Nasal cavity respiratory epithelium epithelial cell of viscerocranial mucosa (primary cell): ENCODE data around the gene TMIGD2. TPM values are rescaled to one million over a fixed set of nuclear protein-coding genes. Genes with fewer than 3 reads are reported as not detected.

ENCODE experiments used
- total RNA-seq: library from RNA; depleted of rRNA; stranded (reverse); fragments of >200 nt; gene quantifications from 2 replicates; pipeline ENCODE4 v1.2.3, GENCODE V29; 2014

TMIGD2 gene, protein sequence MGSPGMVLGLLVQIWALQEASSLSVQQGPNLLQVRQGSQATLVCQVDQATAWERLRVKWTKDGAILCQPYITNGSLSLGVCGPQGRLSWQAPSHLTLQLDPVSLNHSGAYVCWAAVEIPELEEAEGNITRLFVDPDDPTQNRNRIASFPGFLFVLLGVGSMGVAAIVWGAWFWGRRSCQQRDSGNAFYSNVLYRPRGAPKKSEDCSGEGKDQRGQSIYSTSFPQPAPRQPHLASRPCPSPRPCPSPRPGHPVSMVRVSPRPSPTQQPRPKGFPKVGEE
- not detected in 2 replicates for total RNA-seq

DNA sequence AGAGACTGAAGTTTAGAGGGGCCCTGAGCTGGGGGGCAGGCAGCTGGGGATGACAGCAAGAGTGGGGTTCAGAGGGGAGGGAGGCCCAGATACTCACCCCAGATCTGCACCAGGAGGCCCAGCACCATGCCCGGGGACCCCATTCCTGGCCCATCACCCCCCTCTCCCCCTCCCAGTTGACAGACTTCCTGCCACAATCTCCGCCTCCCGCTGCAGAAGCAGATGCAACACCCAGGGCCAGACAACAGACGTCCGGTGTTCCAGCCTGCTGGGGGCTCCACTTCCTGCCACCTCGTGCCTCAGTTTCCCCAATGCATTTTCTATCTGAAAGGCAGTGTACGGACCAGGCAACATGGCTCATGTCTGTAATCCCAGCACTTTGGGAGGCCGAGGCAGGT is at the start of gene TMIGD2:
TMIGD2 (minus strand) TSS at position 147 of the 398 bp plus-strand sequence; CDS start at position 143, 4 bp downstream.

DNA sequence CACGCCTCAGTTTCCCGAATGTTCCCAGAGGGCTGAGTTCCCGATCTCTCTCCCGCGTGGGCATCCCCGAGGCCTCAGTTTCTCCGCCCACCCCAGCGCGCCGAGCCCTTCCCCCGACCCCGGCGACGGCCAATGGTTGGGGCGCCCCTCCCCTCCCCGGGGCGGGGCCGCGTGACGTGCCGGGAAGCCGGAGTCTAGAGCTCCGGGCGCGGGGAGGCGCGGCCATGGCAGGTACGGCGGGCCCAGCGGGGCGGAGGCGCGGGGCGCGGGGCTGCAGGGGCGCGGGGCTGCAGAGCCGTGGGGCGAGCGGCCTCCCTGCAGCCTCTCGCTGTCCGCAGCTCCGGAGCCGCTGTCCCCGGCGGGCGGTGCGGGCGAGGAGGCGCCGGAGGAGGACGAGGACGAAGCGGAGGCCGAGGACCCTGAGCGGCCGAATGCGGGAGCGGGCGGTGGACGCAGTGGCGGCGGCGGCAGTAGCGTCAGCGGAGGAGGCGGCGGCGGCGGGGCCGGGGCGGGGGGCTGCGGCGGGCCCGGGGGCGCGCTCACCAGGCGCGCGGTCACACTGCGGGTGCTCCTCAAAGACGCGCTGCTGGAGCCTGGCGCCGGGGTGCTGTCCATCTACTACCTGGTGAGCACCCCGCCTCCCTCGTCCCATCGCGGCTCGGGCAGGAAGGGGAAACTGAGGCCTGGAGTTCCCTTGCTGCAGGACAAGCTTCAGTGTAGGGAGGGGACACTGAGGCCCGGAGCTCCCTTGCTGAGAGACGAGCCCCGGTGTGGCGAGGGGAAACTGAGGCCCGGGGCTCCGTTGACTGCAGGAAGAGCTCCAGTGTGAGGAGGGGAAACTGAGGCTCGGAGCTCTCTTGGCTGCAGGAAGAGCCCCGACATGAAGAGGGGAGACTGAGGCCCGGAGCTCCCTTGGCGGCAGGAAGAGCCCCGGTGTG is 41.5 kb upstream of the TMIGD2 start, which contains the start of gene MPND:
MPND (plus strand) TSS at position 193 of the 938 bp plus-strand sequence; CDS start at position 225, 32 bp downstream.

DNA sequence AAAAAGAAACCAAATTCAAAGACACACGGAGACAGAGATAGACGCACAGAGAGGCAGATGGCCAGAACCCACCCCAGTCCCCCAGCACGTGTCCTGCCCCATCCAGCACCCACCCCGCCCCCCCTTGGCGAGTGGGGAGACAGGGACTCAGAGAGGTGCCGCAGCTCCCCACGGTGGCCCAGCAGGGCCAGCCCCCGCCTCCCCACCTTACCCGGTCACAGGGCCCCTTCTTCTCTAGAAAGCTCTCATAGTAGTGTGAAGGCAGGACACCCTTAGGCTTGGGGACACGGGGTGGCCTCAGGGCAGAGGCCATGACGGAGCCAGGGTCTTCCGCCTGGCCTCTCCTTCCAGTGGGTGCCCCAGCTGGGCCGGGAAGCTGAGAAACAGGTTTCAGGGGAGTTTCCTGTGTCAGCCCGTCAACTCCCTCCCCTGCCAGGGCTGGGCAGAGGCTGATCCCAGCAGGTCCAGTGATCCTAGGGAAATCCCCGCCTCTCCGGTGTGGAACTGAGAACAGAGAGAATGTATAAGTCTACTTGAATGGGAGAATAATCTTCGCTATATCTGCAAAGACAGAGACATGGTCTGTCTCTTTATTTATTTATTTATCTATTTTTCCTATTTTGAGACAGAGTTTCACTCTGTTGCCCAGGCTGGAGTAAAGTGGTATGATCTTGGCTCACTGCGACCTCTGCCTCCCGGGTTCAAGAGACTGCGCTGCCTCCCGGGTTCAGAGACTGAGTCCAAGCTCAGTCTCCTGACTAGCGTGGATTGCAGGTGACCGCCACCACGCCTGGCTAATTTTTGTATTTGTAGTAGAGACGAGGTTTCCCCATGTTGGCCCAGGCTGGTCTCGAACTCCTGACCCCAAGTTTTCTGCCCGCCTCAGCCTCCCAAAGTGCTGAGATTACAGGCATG is 36.5 kb upstream of the TMIGD2 start, which contains the start of gene STAP2:
STAP2 (minus strand) TSS at position 387 of the 915 bp plus-strand sequence; CDS start at position 313, 74 bp downstream.

DNA sequence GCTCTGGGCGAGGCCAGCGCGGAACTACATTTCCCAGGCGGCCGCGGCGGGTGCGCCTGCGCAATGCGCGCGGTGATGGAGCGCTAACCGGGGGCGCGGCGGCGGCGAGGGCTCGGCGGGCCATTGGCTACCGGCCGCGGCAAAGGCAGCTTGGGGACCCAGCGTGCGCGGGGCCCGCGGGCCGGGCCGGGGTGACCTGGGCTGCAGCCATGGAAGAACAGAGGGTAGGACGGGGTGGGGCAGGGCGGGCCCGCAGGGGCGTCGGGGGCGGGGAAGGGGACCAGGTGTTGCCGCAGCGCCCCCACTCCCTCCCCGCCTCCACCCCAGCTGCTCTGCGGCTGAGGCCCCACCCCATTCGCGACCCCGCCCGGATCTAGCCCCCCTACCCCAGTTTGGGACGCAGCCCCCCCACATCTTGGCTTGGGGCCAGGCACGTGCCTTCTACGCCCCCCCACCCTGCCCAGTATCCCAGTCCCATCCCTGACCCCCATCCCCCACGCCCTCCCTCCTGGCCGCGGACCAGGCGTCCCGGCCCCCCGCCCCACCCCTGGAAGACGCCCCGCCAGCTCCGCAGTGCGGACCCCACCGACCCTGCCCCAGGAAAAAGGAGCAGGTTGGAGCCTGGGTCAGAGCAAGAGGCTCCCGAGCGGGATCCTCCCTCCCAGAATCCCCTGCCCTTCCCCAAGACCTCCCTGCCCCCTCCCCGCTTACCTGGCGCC is 2.5 kb upstream of the TMIGD2 start, which contains the start of gene FSD1:
FSD1 (plus strand) TSS at position 61 of the 719 bp plus-strand sequence; CDS start at position 210, 149 bp downstream.

DNA sequence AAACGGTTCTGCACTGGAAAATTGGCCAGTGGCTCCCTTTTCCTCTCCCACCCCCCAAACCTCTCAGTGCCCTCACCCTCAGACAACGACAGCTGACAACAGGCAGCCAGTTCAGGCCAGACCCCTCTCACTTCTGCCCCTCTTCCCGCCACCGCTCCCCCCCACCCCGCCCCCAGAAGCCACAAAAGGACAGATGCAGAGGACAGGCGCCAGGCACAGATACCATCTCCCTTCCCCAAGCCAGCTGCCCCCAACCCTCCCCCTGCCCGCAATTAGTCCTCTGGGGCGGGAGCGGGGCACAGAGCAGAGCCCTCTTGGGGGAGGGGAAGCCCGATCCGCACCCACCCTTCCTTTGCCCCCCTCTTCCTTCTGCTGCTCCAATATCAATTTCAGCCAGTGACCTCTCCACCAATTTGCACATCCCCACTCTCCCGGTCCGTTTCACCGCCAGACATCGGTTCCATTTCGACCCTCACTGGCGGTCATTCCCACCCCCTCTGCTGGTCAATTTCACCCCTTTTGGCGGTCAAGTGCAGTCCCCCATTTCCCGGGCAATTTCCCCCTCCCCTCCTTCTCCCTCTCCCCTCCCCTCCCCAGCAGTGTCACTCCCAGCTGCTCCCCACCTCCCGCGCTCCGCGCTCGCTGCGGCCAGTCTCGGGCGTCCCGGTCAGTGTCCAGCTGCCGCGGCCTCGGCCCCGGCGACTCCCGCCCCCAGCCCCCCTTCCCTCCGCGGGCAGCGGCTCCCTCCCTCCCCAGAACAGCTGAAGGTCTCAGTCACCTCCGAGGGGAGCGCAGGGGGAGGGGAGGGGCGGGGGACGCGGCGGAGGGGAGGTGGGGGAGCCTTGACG is 23.5 kb downstream of the TMIGD2 start, which contains the start of gene SHD:
SHD (plus strand) TSS at position 848 of the 848 bp plus-strand sequence. CDS start 798 bp downstream, outside the sequence.

DNA sequence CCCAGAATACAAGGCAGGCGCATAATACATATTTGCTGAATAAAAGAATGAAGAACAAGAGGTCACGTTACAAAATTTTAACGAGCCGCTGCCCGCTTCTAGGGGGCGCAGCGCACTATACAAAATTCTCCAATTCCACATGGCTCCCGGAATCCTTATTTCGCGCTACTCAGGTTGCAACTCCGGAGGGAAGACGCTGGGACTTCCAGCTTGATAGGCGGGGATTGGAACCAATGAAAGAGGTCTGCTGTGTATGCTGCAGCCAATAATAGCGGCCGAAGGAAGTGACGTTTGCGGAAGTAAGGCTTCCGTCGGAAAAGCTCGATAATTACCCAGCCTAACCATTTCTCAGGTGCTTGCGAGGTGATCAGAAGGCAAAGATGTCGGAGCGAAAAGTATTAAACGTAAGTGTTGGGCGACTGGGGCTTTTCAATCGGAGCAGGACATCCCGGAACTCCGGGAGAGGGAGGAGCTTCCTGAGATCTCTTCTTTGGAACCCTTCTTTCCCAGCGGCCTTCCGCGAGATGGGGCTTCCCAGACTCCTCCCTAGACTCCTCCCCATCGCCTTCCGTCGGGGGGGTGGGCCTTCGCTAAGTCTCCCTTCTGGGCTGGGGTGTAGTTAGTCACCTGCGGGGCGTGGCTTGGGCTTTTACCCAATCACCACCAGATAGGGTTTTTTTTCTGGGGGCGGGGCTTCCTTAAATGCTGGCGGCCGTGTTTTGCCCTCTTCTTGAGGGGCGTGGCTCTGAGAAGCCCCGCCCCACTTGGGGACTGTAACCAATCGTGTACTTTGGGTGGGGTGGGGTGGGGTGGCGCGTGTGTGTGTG is 55.2 kb downstream of the TMIGD2 start, which contains the start of gene YJU2:
YJU2 (plus strand) TSS at position 314 of the 827 bp plus-strand sequence; CDS start at position 381, 67 bp downstream.

Other genes starting within 250 kb of the TMIGD2 start
- 22.2 and 67.0 TPM in 2 replicates for gene ZBTB7A, start 235.5 kb downstream of the TMIGD2 start, total RNA-seq
- 141 and 146 TPM in 2 replicates for gene MAP2K2, start 178.3 kb downstream of the TMIGD2 start, total RNA-seq
- not detected in 2 replicates for gene CREB3L3, start 148.8 kb downstream of the TMIGD2 start, total RNA-seq
- 9.9 and 21.1 TPM in 2 replicates for gene SIRT6, start 119.8 kb downstream of the TMIGD2 start, total RNA-seq
- gene ANKRD24, start 119.7 kb downstream of the TMIGD2 start, total RNA-seq, result 0.34 and 2.5 TPM in 2 replicates
- gene EBI3, start 72.9 kb downstream of the TMIGD2 start, total RNA-seq, result not detected in 2 replicates
- 16.4 and 17.4 TPM in 2 replicates for gene YJU2, start 55.3 kb downstream of the TMIGD2 start, total RNA-seq
- gene SHD, start 23.1 kb downstream of the TMIGD2 start, total RNA-seq, result not detected in 2 replicates
- gene FSD1, start 2.2 kb upstream of the TMIGD2 start, total RNA-seq, result under 0.01 and 0.07 TPM in 2 replicates
- gene STAP2, start 36.4 kb upstream of the TMIGD2 start, total RNA-seq, result 52.2 and 59.1 TPM in 2 replicates
- 3.8 and 7.5 TPM in 2 replicates for gene MPND, start 41.2 kb upstream of the TMIGD2 start, total RNA-seq
- gene SH3GL1, start 98.2 kb upstream of the TMIGD2 start, total RNA-seq, result 31.1 and 55.2 TPM in 2 replicates
- 5.5 and 5.8 TPM in 2 replicates for gene CHAF1A, start 100.3 kb upstream of the TMIGD2 start, total RNA-seq
- gene UBXN6, start 155.4 kb upstream of the TMIGD2 start, total RNA-seq, result 69.9 and 90.6 TPM in 2 replicates
- gene HDGFL2, start 169.9 kb upstream of the TMIGD2 start, total RNA-seq, result 46.0 and 48.5 TPM in 2 replicates
- gene PLIN4, start 216.1 kb upstream of the TMIGD2 start, total RNA-seq, result 2.4 and 12.9 TPM in 2 replicates
- gene PLIN5, start 232.8 kb upstream of the TMIGD2 start, total RNA-seq, result 0.07 TPM in 1 of 2 replicates, not detected in the other
- gene LRG1, start 237.6 kb upstream of the TMIGD2 start, total RNA-seq, result 2.1 TPM in 1 of 2 replicates, not detected in the other